Measurements from ENCODE around the gene LRRC23.
A peak's percentile ranks its signal among the peaks of the same experiment; 100 is the strongest.

The LRRC23 gene

DNA sequence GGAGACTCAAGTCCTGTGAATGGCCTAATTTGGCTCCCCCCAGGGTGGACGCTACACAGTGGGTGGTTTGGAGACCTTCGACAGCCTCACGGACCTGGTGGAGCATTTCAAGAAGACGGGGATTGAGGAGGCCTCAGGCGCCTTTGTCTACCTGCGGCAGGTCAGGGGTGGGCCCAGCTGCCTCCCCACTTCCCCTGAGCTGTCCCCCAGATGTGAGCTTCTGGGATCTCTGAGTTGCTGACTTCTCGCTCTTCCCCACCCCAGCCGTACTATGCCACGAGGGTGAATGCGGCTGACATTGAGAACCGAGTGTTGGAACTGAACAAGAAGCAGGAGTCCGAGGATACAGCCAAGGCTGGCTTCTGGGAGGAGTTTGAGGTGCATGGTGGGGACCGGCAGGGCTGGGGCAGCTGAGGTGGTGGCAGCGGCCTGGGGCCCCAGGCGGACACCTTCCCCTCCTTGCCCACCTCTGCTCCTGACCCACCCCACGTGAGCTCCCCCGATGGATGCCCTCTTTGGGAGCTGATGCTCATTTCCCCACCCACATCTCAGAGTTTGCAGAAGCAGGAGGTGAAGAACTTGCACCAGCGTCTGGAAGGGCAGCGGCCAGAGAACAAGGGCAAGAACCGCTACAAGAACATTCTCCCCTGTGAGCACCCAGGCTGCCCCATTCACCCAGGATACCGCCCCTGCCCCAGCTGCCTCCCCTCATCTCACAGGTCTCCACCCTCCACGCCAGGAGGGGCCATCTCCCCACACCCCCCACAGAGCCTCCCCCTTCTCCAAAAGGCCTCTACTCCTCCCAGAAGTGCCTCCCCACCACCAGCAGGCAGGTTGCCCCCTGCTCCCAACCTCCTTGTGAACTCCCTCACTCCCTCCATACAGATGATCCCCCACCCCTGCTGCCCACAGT is 50.7 kb downstream of the LRRC23 start:
- H3K9ac ChIP-seq (ENCODE audit: low read length in 5 of 5), result no peak overlapping the region
- no peak overlapping the region for H3K4me3 ChIP-seq (ENCODE audit: low read depth in 1 of 5, low read length in 5 of 5)
- peaks cover 0 to 7% (median 0%) of the 10 kb centered on the region in 5 donors for H3K36me3 ChIP-seq (ENCODE audit: control insufficient read depth in 5 of 5, insufficient read depth in 5 of 5, low read length in 5 of 5)
- peaks cover 5 to 92% (median 54%) of the 10 kb centered on the region in 5 donors for H3K4me1 ChIP-seq (ENCODE audit: control insufficient read depth in 5 of 5, insufficient read depth in 5 of 5, low read length in 5 of 5)
- H3K27me3 ChIP-seq (ENCODE audit: control insufficient read depth in 5 of 5, insufficient read depth in 4 of 5, low read length in 5 of 5), result peaks cover 0 to 4% (median 0%) of the 10 kb centered on the region in 5 donors
- no peaks in the 10 kb centered on the region for H3K9me3 ChIP-seq (ENCODE audit: control insufficient read depth in 5 of 5, low read length in 5 of 5)
- H3K27ac ChIP-seq (ENCODE audit: low read depth, low read length), result no peak overlapping the region

DNA sequence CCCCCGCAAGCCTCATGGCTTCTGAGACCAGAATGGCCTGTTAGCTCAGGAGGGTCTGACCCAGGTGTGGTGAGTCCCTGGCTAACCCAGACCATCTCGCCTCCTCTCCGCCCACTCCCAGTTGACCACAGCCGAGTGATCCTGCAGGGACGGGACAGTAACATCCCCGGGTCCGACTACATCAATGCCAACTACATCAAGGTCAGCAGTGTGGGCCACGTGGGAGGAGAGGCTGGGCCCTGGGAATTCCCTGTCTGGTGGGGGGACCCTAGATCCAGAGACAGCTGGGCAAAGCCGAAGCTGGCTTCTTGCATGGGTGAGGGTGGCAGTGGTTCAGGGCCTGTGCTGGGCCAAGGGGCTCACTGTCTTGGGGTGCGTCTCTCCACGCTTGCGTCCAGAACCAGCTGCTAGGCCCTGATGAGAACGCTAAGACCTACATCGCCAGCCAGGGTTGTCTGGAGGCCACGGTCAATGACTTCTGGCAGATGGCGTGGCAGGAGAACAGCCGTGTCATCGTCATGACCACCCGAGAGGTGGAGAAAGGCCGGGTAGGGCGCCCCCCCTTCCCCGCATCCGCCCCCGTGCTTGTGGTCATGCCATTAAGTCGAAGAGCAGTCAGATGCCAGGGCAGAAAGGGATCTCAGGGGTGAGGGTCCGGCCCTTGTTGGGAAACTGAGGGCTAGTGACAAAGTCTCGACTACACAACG is 51.6 kb downstream of the LRRC23 start:
- Histone ChIP-seq H3K9ac (ENCODE audit: low read length in 5 of 5) (no peak overlapping the region), H3K27ac (ENCODE audit: low read depth, low read length) (no peak overlapping the region), H3K4me1 (ENCODE audit: control insufficient read depth in 5 of 5, insufficient read depth in 5 of 5, low read length in 5 of 5) (peaks cover 3 to 92% (median 62%) of the 10 kb centered on the region in 5 donors), H3K27me3 (ENCODE audit: control insufficient read depth in 5 of 5, insufficient read depth in 4 of 5, low read length in 5 of 5) (peaks cover 0 to 4% (median 0%) of the 10 kb centered on the region in 5 donors), H3K4me3 (ENCODE audit: low read depth in 1 of 5, low read length in 5 of 5) (no peak overlapping the region), H3K36me3 (ENCODE audit: control insufficient read depth in 5 of 5, insufficient read depth in 5 of 5, low read length in 5 of 5) (peaks cover 0 to 7% (median 0%) of the 10 kb centered on the region in 5 donors), H3K9me3 (ENCODE audit: control insufficient read depth in 5 of 5, low read length in 5 of 5) (no peaks in the 10 kb centered on the region)

DNA sequence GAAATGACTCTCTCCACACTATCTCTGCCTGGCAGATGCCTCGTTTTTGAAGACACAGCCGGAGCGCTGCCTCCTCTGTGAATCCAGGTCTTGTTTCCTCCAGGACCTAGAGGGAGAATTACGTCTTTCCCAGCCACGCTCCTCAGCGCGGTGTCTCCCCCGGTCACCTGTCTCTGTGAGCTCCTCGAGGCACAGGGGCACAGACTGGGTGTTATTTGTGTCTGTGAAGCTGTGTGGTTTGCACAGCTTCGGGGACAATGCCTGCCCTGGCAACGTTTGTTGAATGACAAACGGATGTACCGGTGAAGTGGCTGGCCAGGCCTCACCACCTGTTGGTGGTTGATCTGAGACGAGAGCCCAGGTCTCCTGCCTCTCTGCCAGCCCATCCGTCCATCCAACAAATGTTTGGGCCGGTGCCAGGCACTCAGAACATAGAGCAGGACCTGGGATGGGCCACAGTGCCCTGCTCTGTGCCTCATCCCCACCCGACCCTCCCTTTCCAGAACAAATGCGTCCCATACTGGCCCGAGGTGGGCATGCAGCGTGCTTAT is 52.6 kb downstream of the LRRC23 start:
- Histone ChIP-seq H3K4me1 (ENCODE audit: control insufficient read depth in 5 of 5, insufficient read depth in 5 of 5, low read length in 5 of 5) (peaks cover 10 to 95% (median 72%) of the 10 kb centered on the region in 5 donors), H3K4me3 (ENCODE audit: low read depth in 1 of 5, low read length in 5 of 5) (no peak overlapping the region), H3K36me3 (ENCODE audit: control insufficient read depth in 5 of 5, insufficient read depth in 5 of 5, low read length in 5 of 5) (peaks cover 0 to 7% (median 0%) of the 10 kb centered on the region in 5 donors), H3K9me3 (ENCODE audit: control insufficient read depth in 5 of 5, low read length in 5 of 5) (no peaks in the 10 kb centered on the region), H3K9ac (ENCODE audit: low read length in 5 of 5) (no peak overlapping the region), H3K27ac (ENCODE audit: low read depth, low read length) (no peak overlapping the region), H3K27me3 (ENCODE audit: control insufficient read depth in 5 of 5, insufficient read depth in 4 of 5, low read length in 5 of 5) (peaks cover 0 to 6% (median 0%) of the 10 kb centered on the region in 5 donors)

GRCh38 chr12:6957741-6958608 is 53.4 kb downstream of the LRRC23 start:
- H3K27me3 ChIP-seq (ENCODE audit: control insufficient read depth in 5 of 5, insufficient read depth in 4 of 5, low read length in 5 of 5), result peaks cover 0 to 6% (median 0%) of the 10 kb centered on the region in 5 donors
- peak overlapping the region in 3 of 5 donors; percentile 28 to 61 (median 46) for H3K9ac ChIP-seq (ENCODE audit: low read length in 5 of 5)
- no peaks in the 10 kb centered on the region for H3K9me3 ChIP-seq (ENCODE audit: control insufficient read depth in 5 of 5, low read length in 5 of 5)
- peaks cover 10 to 95% (median 72%) of the 10 kb centered on the region in 5 donors for H3K4me1 ChIP-seq (ENCODE audit: control insufficient read depth in 5 of 5, insufficient read depth in 5 of 5, low read length in 5 of 5)
- peak overlapping the region; percentile 67 for H3K27ac ChIP-seq (ENCODE audit: low read depth, low read length)
- H3K36me3 ChIP-seq (ENCODE audit: control insufficient read depth in 5 of 5, insufficient read depth in 5 of 5, low read length in 5 of 5), result peaks cover 0 to 7% (median 0%) of the 10 kb centered on the region in 5 donors
- H3K4me3 ChIP-seq (ENCODE audit: low read depth in 1 of 5, low read length in 5 of 5), result peak overlapping the region in 2 of 5 donors; percentile 16 to 37

DNA sequence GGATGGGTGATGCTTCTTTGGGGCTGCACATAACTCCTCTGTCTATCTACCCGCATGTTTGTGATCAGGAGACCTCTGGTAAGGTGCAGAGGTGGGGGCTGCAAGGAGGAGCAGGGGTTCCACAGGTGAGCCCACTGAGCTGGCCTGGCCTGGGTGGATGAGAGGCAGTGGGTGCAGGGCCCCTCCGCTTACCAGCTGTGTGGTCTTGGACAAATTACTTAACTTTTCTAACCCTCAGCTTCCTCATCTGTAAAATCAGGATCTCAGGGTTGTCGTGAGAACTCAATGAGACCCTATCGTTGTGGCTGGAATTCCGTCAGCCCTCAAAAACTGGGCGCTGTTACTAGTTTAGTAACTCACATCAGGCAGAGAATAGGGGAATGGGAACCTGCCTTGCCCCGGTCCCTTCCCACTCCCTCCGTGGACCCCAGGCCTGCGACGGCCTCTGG is 54.0 kb downstream of the LRRC23 start:
- Histone ChIP-seq H3K9me3 (ENCODE audit: control insufficient read depth in 5 of 5, low read length in 5 of 5) (no peaks in the 10 kb centered on the region), H3K9ac (ENCODE audit: low read length in 5 of 5) (peak overlapping the region in 4 of 5 donors; percentile 11 to 61 (median 34)), H3K27ac (ENCODE audit: low read depth, low read length) (peak overlapping the region; percentile 67), H3K36me3 (ENCODE audit: control insufficient read depth in 5 of 5, insufficient read depth in 5 of 5, low read length in 5 of 5) (peaks cover 0 to 7% (median 0%) of the 10 kb centered on the region in 5 donors), H3K4me1 (ENCODE audit: control insufficient read depth in 5 of 5, insufficient read depth in 5 of 5, low read length in 5 of 5) (peaks cover 10 to 89% (median 68%) of the 10 kb centered on the region in 5 donors), H3K4me3 (ENCODE audit: low read depth in 1 of 5, low read length in 5 of 5) (peak overlapping the region in 4 of 5 donors; percentile 5 to 37 (median 16)), H3K27me3 (ENCODE audit: control insufficient read depth in 5 of 5, insufficient read depth in 4 of 5, low read length in 5 of 5) (peaks cover 0 to 6% (median 0%) of the 10 kb centered on the region in 5 donors)

GRCh38 chr12:6959058-6959804 is 54.6 kb downstream of the LRRC23 start:
- peak overlapping the region in 4 of 5 donors; percentile 5 to 37 (median 16) for H3K4me3 ChIP-seq (ENCODE audit: low read depth in 1 of 5, low read length in 5 of 5)
- H3K36me3 ChIP-seq (ENCODE audit: control insufficient read depth in 5 of 5, insufficient read depth in 5 of 5, low read length in 5 of 5), result peaks cover 0 to 7% (median 0%) of the 10 kb centered on the region in 5 donors
- H3K9me3 ChIP-seq (ENCODE audit: control insufficient read depth in 5 of 5, low read length in 5 of 5), result no peaks in the 10 kb centered on the region
- peak overlapping the region in 4 of 5 donors; percentile 8 to 61 (median 34) for H3K9ac ChIP-seq (ENCODE audit: low read length in 5 of 5)
- H3K27me3 ChIP-seq (ENCODE audit: control insufficient read depth in 5 of 5, insufficient read depth in 4 of 5, low read length in 5 of 5), result peaks cover 0 to 5% (median 0%) of the 10 kb centered on the region in 5 donors
- H3K4me1 ChIP-seq (ENCODE audit: control insufficient read depth in 5 of 5, insufficient read depth in 5 of 5, low read length in 5 of 5), result peaks cover 10 to 86% (median 66%) of the 10 kb centered on the region in 5 donors
- peak overlapping the region; percentile 67 for H3K27ac ChIP-seq (ENCODE audit: low read depth, low read length)

GRCh38 chr12:6959805-6960592 is 55.4 kb downstream of the LRRC23 start:
- Histone ChIP-seq H3K9ac (ENCODE audit: low read length in 5 of 5) (no peak overlapping the region), H3K27me3 (ENCODE audit: control insufficient read depth in 5 of 5, insufficient read depth in 4 of 5, low read length in 5 of 5) (peaks cover 0 to 2% (median 0%) of the 10 kb centered on the region in 5 donors), H3K4me1 (ENCODE audit: control insufficient read depth in 5 of 5, insufficient read depth in 5 of 5, low read length in 5 of 5) (peaks cover 12 to 86% (median 66%) of the 10 kb centered on the region in 5 donors), H3K4me3 (ENCODE audit: low read depth in 1 of 5, low read length in 5 of 5) (peak overlapping the region in 2 of 5 donors; percentile 16 to 37), H3K36me3 (ENCODE audit: control insufficient read depth in 5 of 5, insufficient read depth in 5 of 5, low read length in 5 of 5) (peaks cover 0 to 7% (median 0%) of the 10 kb centered on the region in 5 donors), H3K9me3 (ENCODE audit: control insufficient read depth in 5 of 5, low read length in 5 of 5) (no peaks in the 10 kb centered on the region), H3K27ac (ENCODE audit: low read depth, low read length) (peak overlapping the region; percentile 67)

- Histone ChIP-seq H3K27ac (ENCODE audit: low read depth, low read length) (peak overlapping the region; percentile 69), H3K4me3 (ENCODE audit: low read depth in 1 of 5, low read length in 5 of 5) (peak overlapping the region in 3 of 5 donors; percentile 23 to 47 (median 47)), H3K36me3 (ENCODE audit: control insufficient read depth in 5 of 5, insufficient read depth in 5 of 5, low read length in 5 of 5) (peaks cover 0 to 14% (median 7%) of the 10 kb centered on the region in 5 donors), H3K27me3 (ENCODE audit: control insufficient read depth in 5 of 5, insufficient read depth in 4 of 5, low read length in 5 of 5) (peaks cover 0 to 2% (median 0%) of the 10 kb centered on the region in 5 donors), H3K4me1 (ENCODE audit: control insufficient read depth in 5 of 5, insufficient read depth in 5 of 5, low read length in 5 of 5) (peaks cover 12 to 79% (median 64%) of the 10 kb centered on the region in 5 donors), H3K9ac (ENCODE audit: low read length in 5 of 5) (peak overlapping the region in 4 of 5 donors; percentile 14 to 77 (median 42)), H3K9me3 (ENCODE audit: control insufficient read depth in 5 of 5, low read length in 5 of 5) (no peaks in the 10 kb centered on the region)
Measured at GRCh38 chr12:6960593-6961277, 56.1 kb downstream of the LRRC23 start.

Data from subcutaneous abdominal adipose tissue (tissue), 5 donors.